GM19328 (cell line): ENCODE data around the gene SLC25A42.
A peak's percentile ranks its signal among the peaks of the same experiment; 100 is the strongest.
"Not testable (repeated sequence)": the region's sequence is repeated elsewhere in the genome, so short reads cannot be mapped to it uniquely, and the experiment has no call there.

Experiments
- ATAC-seq: cut with Tn5 transposase; IDR thresholded peaks from one replicate; pipeline ENCODE4 v1.9.1; 2021; ENCODE audit warnings: mild to moderate bottlenecking, moderate library complexity; ENCODE audit not compliant: unreplicated experiment

The SLC25A42 gene

GRCh38 chr19:19131989-19132388, 68.2 kb downstream of the SLC25A42 start:
- ATAC-seq, result no peak

GRCh38 chr19:19132912-19133311, 69.1 kb downstream of the SLC25A42 start:
- ATAC-seq, result no peak

- no peak for ATAC-seq
These were observed 70.2 kb downstream of the SLC25A42 start for GRCh38 chr19:19133985-19134384.

- no peak for ATAC-seq
These were observed 70.9 kb downstream of the SLC25A42 start for GRCh38 chr19:19134687-19135158.

GRCh38 chr19:19135713-19136112, 71.9 kb downstream of the SLC25A42 start:
- ATAC-seq, result not testable (repeated sequence)

- no peak for ATAC-seq
These were observed 73.8 kb downstream of the SLC25A42 start for GRCh38 chr19:19137556-19138108.

- peak; percentile 94 for ATAC-seq
These were observed 74.6 kb downstream of the SLC25A42 start, which contains the start of gene TMEM161A for GRCh38 chr19:19138109-19138981. TSS of gene TMEM161A (minus strand) at chr19:19138478. CDS start at chr19:19138428, 50 bp downstream.

- ATAC-seq, result no peak
These were observed 76.1 kb downstream of the SLC25A42 start for GRCh38 chr19:19139876-19140229.

GRCh38 chr19:19140476-19140875, 76.7 kb downstream of the SLC25A42 start:
- ATAC-seq, result no peak

GRCh38 chr19:19142347-19142746, 78.6 kb downstream of the SLC25A42 start:
- no peak for ATAC-seq

- ATAC-seq, result no peak
These were observed 81.5 kb downstream of the SLC25A42 start for GRCh38 chr19:19145281-19145680.

GRCh38 chr19:19145684-19146608, 82.2 kb downstream of the SLC25A42 start:
- no peak for ATAC-seq

GRCh38 chr19:19146865-19147264, 83.1 kb downstream of the SLC25A42 start:
- ATAC-seq, result no peak

- ATAC-seq, result no peak
These were observed 83.5 kb downstream of the SLC25A42 start for GRCh38 chr19:19147344-19147743.

GRCh38 chr19:19148504-19148903, 84.7 kb downstream of the SLC25A42 start:
- not testable (repeated sequence) for ATAC-seq

- ATAC-seq, result no peak
These were observed 85.6 kb downstream of the SLC25A42 start for GRCh38 chr19:19149435-19149834.

- ATAC-seq, result no peak
These were observed 87.6 kb downstream of the SLC25A42 start for GRCh38 chr19:19151418-19151817.

- no peak for ATAC-seq
These were observed 89.0 kb downstream of the SLC25A42 start for GRCh38 chr19:19152668-19153384.

GRCh38 chr19:19154768-19155494, 91.1 kb downstream of the SLC25A42 start:
- no peak for ATAC-seq
